NCI-H226 (cell line): ENCODE results near the gene QPRT.
"Not testable (repeated sequence)": the region's sequence is repeated elsewhere in the genome, so short reads cannot be mapped to it uniquely, and the experiment has no call there.

ENCODE experiments used
- DNase-seq: peaks from one replicate; pipeline ENCODE4 v3.0.0-alpha.2; 2015

QPRT gene

DNA sequence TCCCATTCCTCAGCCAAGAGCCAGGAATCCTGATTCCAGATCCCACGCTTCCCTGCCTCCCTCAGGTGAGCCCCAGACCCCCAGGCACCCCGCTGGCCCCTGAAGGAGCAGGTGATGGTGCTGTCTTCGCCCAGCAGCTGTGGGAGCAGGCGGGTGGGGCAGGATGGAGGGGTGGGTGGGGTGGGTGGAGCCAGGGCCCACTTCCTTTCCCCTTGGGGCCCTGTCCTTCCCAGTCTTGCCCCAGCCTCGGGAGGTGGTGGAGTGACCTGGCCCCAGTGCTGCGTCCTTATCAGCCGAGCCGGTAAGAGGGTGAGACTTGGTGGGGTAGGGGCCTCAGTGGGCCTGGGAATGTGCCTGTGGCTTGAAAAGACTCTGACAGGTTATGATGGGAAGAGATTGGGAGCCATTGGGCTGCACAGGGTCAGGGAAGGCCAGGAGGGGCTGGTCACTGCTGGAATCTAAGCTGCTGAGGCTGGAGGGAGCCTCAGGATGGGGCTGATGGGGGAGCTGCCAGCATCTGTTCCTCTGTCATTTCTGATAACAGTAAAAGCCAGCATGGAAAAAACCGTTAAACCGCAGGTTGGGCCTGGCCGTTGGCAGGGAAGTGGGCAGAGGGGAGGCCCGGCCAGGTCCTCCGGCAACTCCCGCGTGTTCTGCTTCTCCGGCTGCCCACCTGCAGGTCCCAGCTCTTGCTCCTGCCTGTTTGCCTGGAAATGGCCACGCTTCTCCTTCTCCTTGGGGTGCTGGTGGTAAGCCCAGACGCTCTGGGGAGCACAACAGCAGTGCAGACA lies 15.8 kb upstream of the QPRT start, which contains the start of gene SPN:
Gene SPN, plus strand, starts transcription at position 232 of the 791 bp plus-strand sequence. Its CDS starts 482 bp downstream, at position 714.
- DNase-seq: no peak

DNA sequence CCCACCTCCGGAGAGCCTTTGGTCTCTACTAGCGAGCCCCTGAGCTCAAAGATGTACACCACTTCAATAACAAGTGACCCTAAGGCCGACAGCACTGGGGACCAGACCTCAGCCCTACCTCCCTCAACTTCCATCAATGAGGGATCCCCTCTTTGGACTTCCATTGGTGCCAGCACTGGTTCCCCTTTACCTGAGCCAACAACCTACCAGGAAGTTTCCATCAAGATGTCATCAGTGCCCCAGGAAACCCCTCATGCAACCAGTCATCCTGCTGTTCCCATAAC lies 15.2 kb upstream of the QPRT start:
- no peak for DNase-seq

- DNase-seq: no peak
Measured at GRCh38 chr16:29664091-29664921, 14.7 kb upstream of the QPRT start.

GRCh38 chr16:29665294-29666077 lies 13.5 kb upstream of the QPRT start:
- DNase-seq: no peak

- not testable (repeated sequence) for DNase-seq
Measured at GRCh38 chr16:29667322-29667610, 11.7 kb upstream of the QPRT start.

DNA sequence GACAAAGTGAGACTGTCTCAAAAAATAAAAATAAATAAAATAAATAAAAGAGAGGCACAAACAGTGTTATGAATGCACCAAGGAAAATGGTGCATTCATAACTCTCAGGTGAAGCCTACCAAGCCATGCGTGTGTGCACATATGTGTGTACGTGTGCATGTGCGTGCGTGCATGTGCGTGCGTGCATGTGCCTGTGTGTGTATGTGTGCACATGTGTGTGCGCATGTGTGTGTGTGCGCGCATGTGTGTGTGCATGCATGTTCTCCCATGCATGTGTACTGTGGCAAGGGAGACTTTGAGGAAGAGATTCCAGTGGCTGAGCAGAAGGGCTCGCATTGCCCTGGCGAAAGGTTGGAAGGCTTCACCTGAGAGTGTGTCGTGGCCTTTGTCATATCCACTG lies 11.2 kb upstream of the QPRT start:
- DNase-seq: no peak

GRCh38 chr16:29668267-29668666 lies 10.7 kb upstream of the QPRT start:
- no peak for DNase-seq

GRCh38 chr16:29673501-29673900 lies 5.5 kb upstream of the QPRT start:
- DNase-seq: no peak

GRCh38 chr16:29674188-29674587 lies 4.8 kb upstream of the QPRT start:
- DNase-seq: peak; percentile 22

- DNase-seq: peak; percentile 17
Measured at GRCh38 chr16:29675811-29676643, 3.0 kb upstream of the QPRT start.

- DNase-seq: no peak
Measured at GRCh38 chr16:29676989-29677785, 1.8 kb upstream of the QPRT start.

DNA sequence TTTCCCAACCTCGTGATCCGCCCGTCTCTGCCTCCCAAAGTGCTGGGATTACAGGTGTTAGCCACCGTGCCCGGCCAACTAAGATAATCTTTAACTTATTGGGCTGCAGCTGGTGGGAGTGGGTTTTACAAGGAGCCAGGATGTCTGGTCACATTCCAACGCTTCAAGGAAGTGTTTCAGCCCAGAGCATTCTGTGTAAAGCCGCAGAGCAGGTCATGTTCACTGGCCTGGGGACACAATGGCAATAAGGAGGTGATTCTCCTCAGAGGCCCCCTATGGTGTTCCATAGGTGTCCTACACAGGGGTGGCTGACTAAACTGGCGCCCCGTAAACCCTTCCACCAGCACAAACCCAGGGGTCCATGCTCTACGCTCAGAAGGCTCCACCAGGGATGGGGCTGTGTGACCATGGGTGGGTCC lies 1.2 kb downstream of the QPRT start:
- no peak for DNase-seq

DNA sequence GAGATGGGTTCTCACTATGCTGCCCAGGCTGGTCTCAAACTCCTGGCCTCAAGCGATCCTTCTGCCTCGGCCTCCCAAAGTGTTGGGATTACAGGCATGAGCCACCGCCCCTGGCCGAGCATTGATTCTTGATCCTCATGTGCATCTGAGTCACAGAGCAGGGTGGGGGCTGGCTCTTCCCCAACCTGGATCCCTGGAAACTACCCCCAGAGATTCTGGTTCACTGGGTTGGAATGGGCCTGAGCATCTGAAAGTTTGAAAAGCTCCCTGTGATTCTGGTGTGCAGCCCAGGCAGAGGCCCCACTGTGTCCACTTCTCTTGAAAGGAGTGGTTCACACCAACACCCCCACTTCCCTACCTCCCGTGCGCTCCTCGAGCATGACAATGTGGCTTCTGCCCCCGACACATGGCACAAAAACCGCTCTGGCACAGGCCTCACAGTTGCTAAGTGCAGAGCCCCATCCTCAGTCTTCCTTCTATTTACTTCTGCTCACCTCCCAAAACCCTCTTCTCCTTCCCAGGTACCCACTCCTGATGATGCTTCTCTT lies 4.6 kb downstream of the QPRT start:
- DNase-seq: no peak

GRCh38 chr16:29684679-29685078 lies 5.7 kb downstream of the QPRT start:
- DNase-seq: no peak

DNA sequence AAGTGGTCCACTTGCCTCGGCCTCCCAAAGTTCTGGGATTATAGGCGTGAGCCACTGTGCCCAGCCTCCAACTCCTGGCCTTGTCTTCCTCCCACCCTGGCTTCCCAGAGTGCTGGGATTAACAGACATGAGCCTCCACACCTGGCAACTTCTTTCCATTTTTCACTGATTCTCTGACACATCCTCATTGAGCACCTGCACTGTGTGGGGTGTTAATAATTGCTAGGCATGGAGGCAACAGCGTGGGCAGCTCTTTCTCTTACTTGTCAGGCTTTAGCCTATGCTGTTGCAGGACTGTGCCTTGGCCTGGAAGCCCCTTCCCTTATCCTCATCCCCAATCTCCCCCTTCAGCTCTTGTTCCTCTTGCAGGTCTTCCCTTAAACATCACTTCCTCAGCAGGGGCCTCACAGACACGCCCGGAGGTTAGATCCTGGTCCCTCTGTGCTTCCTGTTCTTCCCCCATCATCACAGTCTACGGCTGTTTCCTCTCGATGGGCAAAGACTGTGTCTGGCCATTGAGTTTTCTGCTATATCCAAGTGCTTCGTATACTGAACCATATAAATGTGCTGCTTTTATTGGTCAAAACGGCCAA lies 7.9 kb downstream of the QPRT start:
- no peak for DNase-seq

DNA sequence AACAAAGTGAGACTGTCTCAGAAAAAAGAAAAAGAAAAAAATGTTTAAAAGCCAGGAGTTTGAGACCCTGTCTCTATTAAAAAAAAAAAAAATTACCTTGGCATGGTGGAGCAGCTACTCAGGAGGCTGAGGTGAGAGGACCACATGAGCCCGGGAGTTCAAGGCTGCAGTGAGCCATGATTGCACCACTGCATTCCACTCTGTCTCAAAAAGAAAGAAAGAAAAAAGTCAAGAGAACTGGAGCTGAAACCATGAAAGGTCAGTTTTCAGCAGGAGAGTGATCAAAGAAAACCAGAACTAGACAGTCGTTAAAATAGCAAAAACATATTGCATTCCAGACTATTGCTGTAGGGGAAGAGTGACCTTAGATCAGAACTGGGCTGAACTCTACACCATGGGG lies 8.8 kb downstream of the QPRT start:
- DNase-seq: no peak

DNA sequence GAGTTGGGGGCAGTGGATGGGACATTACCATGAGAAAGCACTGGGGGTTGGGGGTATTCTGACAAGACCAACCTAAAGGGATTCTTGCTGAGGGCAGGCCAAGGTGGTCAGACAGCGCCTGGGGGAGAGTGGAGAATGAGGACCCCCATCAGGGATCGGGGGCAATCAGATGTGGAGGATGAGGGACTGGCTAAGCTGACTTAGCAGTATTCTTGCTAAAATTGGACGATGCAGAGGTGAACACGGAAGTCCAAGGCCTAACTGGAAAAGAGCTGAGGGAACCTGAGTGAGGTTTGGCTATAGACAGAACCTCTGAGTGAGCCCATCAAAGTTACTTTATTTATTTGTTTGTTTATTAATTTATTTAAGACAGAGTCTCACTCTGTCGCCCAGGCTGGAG lies 9.2 kb downstream of the QPRT start:
- no peak for DNase-seq

GRCh38 chr16:29689490-29690351 lies 10.7 kb downstream of the QPRT start:
- DNase-seq: not testable (repeated sequence)

GRCh38 chr16:29692606-29693005 lies 13.6 kb downstream of the QPRT start:
- not testable (repeated sequence) for DNase-seq
